H1 (cell line): ENCODE results near the gene KRTCAP2. TPM values are rescaled to one million over a fixed set of nuclear protein-coding genes. Genes with fewer than 3 reads are reported as not detected.

ENCODE experiments used
- BRCA1 ChIP-seq: IDR thresholded peaks from 2 replicates; pipeline ENCODE4 v1.6.1; 2012; ENCODE audit warnings: low read depth, low read length, improper control_type of control experiment
- EP300 ChIP-seq, 2 experiments: IDR thresholded peaks; 1 replicate in 1 of 2; 2 replicates in 1 of 2; pipeline ENCODE4 v1.6.1; 2011 to 2012; ENCODE audit warnings: low read depth in 2 of 2, low read length in 2 of 2, mild to moderate bottlenecking in 2 of 2, borderline replicate concordance in 1 of 2, inconsistent platforms in 1 of 2, moderate library complexity in 1 of 2
- HDAC6 ChIP-seq: IDR thresholded peaks from one replicate; pipeline ENCODE4 v1.7.1; 2012; ENCODE audit warnings: low read depth, mild to moderate bottlenecking, inconsistent platforms, low read length, moderate library complexity
- SAP30 ChIP-seq: fragments of 300-600 bp; sonication (generic); IDR thresholded peaks from 2 replicates; pipeline ENCODE4 v1.7.1; 2012; ENCODE audit warnings: low read length, moderate library complexity, mild to moderate bottlenecking, inconsistent platforms; ENCODE audit not compliant: insufficient read depth, insufficient replicate concordance
- SIX5 ChIP-seq: IDR thresholded peaks from 2 replicates; pipeline ENCODE4 v1.6.1; 2011; ENCODE audit warnings: mild to moderate bottlenecking, low read depth, low read length
- TAF1 ChIP-seq: IDR thresholded peaks from 2 replicates; pipeline ENCODE4 v1.6.1; 2011; ENCODE audit warnings: mild to moderate bottlenecking, low read depth, low read length
- polyA plus RNA-seq, 7 experiments: library from polyadenylated mRNA; depleted of rRNA in 3 of 7; stranded (reverse) in 5 of 7; unstranded in 2 of 7; fragments of >200 nt in 5 of 7; fragments of 200-250 nt in 2 of 7; gene quantifications; 1 replicate in 5 of 7; 2 replicates in 1 of 7; 4 replicates in 1 of 7; pipeline versions ENCODE4 v1.2.1 to v1.2.3, GENCODE V29; 2011 to 2013; ENCODE audit warnings: missing spikeins in 2 of 7, mixed read lengths in 2 of 7
- total RNA-seq: library from RNA; stranded (reverse); fragmentation: NEBNext Ultra II Directional; extraction: Animal tissue kit (Norgen Biotek cat#: 25700); gene quantifications from 2 replicates; pipeline ENCODE4 v1.2.1, GENCODE V29; 2021

The KRTCAP2 gene
- total and polyA plus RNA-seq, 2 of the 8 experiments (the other 6 are each of a cell fraction or from before 2014, with no cell fraction given) = 146 to 317 TPM

GRCh38 chr1:155208541-155209311 lies 35.6 kb upstream of the KRTCAP2 start, which contains the start of gene MTX1 (continued):
- TF ChIP-seq SIX5 (no peak), HDAC6 (no peak), EP300 (IDR thresholded peaks at IDR 0.05; ENCODE audit: borderline replicate concordance in 1 of 2, low read depth in 2 of 2, low read length in 2 of 2) (peak in 1 of 2 experiments; percentile 86; a peak in 1 of 3 replicates), TAF1 (peak; percentile 80), SAP30 (no peak), BRCA1 (no peak)
